Karpas-422 (cell line): ENCODE data around the gene ENDOU. TPM values are rescaled to one million over a fixed set of nuclear protein-coding genes. Genes with fewer than 3 reads are reported as not detected.

Experiments
- DNase-seq: peaks from one replicate; pipeline ENCODE4 v3.0.0-alpha.2; 2015
- H2AFZ ChIP-seq: fragments of 200-600 bp; sonication (generic); 2 replicates; pipeline ENCODE4 v1.6.1; 2014; ENCODE audit warnings: antibody characterized with exemption, low read length, mixed read lengths
- H3K27ac ChIP-seq: fragments of 200-600 bp; sonication (generic); 2 replicates; pipeline ENCODE4 v1.5.1; 2014; ENCODE audit warnings: mild to moderate bottlenecking, low read length, moderate library complexity
- H3K27me3 ChIP-seq: fragments of 200-600 bp; sonication (generic); 2 replicates; pipeline ENCODE4 v1.6.1; 2014; ENCODE audit warnings: low read length, mixed read lengths
- H3K36me3 ChIP-seq: fragments of 200-600 bp; sonication (generic); 2 replicates; pipeline ENCODE4 v1.6.1; 2014; ENCODE audit warnings: low read length, mixed read lengths; ENCODE audit not compliant: insufficient read depth
- H3K4me1 ChIP-seq: fragments of 200-600 bp; sonication (generic); 2 replicates; pipeline ENCODE4 v1.6.1; 2014; ENCODE audit warnings: mild to moderate bottlenecking, low read length, mixed read lengths
- H3K4me2 ChIP-seq: fragments of 200-600 bp; sonication (generic); 2 replicates; pipeline ENCODE4 v1.6.1; 2014; ENCODE audit warnings: low read length, low read depth, mild to moderate bottlenecking; ENCODE audit not compliant: poor library complexity, severe bottlenecking
- H3K4me3 ChIP-seq: fragments of 200-600 bp; sonication (generic); 2 replicates; pipeline ENCODE4 v1.5.1; 2014; ENCODE audit warnings: mild to moderate bottlenecking, antibody characterized with exemption, low read length, mixed read lengths
- H3K79me2 ChIP-seq: fragments of 200-600 bp; sonication (generic); 2 replicates; pipeline ENCODE4 v1.6.1; 2014; ENCODE audit warnings: mild to moderate bottlenecking, low read length, mixed read lengths
- H3K9ac ChIP-seq: fragments of 200-600 bp; sonication (generic); 2 replicates; pipeline ENCODE4 v1.6.0; 2014; ENCODE audit warnings: low read length
- H3K9me2 ChIP-seq: fragments of 200-600 bp; sonication (generic), shearing (Covaris generic); replicated peaks from 2 replicates; pipeline ENCODE4 v1.6.0; 2014; ENCODE audit warnings: mild to moderate bottlenecking, low read length, moderate library complexity; ENCODE audit not compliant: insufficient read depth
- H3K9me3 ChIP-seq: fragments of 300-700, 200-600 bp; sonication (generic); 2 replicates; pipeline ENCODE4 v1.6.1; 2014; ENCODE audit warnings: low read length, mixed read lengths
- H4K20me1 ChIP-seq: fragments of 200-600 bp; sonication (generic); 2 replicates; pipeline ENCODE4 v1.6.1; 2014; ENCODE audit warnings: mild to moderate bottlenecking, antibody characterized with exemption, low read length, low read depth; ENCODE audit not compliant: insufficient read depth
- total RNA-seq: library from RNA; depleted of rRNA; stranded (reverse); fragments of >200 nt; shearing (Covaris generic); gene quantifications from 2 replicates; pipeline ENCODE4 v1.2.3, GENCODE V29; 2014; ENCODE audit warnings: low replicate concordance

Gene ENDOU
- total RNA-seq, 1 experiment from 2014 or later = 1.2 TPM

GRCh38 chr12:47753021-47754001, 28.0 kb upstream of the ENDOU start:
- H3K4me2 ChIP-seq = peak overlapping the region; percentile 53
- no peaks in the 10 kb centered on the region for H3K9me2 ChIP-seq
- no peaks in the 10 kb centered on the region for H4K20me1 ChIP-seq
- peak; percentile 87 for DNase-seq
- H3K4me3 ChIP-seq = peak overlapping the region; percentile 2; the same call in 1 of the 2 replicates
- peaks cover 30% of the 10 kb centered on the region for H3K4me1 ChIP-seq
- H3K9ac ChIP-seq = peak overlapping the region; percentile 30
- no peaks in the 10 kb centered on the region for H3K9me3 ChIP-seq
- H3K36me3 ChIP-seq = no peaks in the 10 kb centered on the region
- peak overlapping the region; percentile 29; the same call in 1 of the 2 replicates for H2AFZ ChIP-seq
- no peak overlapping the region for H3K27ac ChIP-seq
- H3K79me2 ChIP-seq = no peaks in the 10 kb centered on the region
- no peaks in the 10 kb centered on the region for H3K27me3 ChIP-seq

- no peaks in the 10 kb centered on the region for H3K27me3 ChIP-seq
- DNase-seq = no peak
- H3K36me3 ChIP-seq = no peaks in the 10 kb centered on the region
- H3K4me1 ChIP-seq = peaks cover 29% of the 10 kb centered on the region
- H3K27ac ChIP-seq = no peak overlapping the region
- H3K79me2 ChIP-seq = no peaks in the 10 kb centered on the region
- no peaks in the 10 kb centered on the region for H3K9me2 ChIP-seq
- H3K4me2 ChIP-seq = no peak overlapping the region
- no peak overlapping the region for H3K4me3 ChIP-seq
- no peak overlapping the region for H2AFZ ChIP-seq
- H3K9ac ChIP-seq = no peak overlapping the region
- H4K20me1 ChIP-seq = no peaks in the 10 kb centered on the region
- H3K9me3 ChIP-seq = no peaks in the 10 kb centered on the region
These were observed 27.3 kb upstream of the ENDOU start for GRCh38 chr12:47752552-47752951.

GRCh38 chr12:47752121-47752520, 26.8 kb upstream of the ENDOU start:
- H3K4me3 ChIP-seq = no peak overlapping the region
- H3K9me2 ChIP-seq = no peaks in the 10 kb centered on the region
- H3K9ac ChIP-seq = no peak overlapping the region
- no peak overlapping the region for H3K4me2 ChIP-seq
- no peak overlapping the region for H3K27ac ChIP-seq
- no peak overlapping the region for H2AFZ ChIP-seq
- no peaks in the 10 kb centered on the region for H3K9me3 ChIP-seq
- H3K27me3 ChIP-seq = no peaks in the 10 kb centered on the region
- no peak for DNase-seq
- no peaks in the 10 kb centered on the region for H3K79me2 ChIP-seq
- H4K20me1 ChIP-seq = no peaks in the 10 kb centered on the region
- H3K4me1 ChIP-seq = peaks cover 33% of the 10 kb centered on the region
- H3K36me3 ChIP-seq = no peaks in the 10 kb centered on the region

- no peak for DNase-seq
- no peaks in the 10 kb centered on the region for H3K9me3 ChIP-seq
- no peak overlapping the region for H3K4me2 ChIP-seq
- H3K27me3 ChIP-seq = no peaks in the 10 kb centered on the region
- H4K20me1 ChIP-seq = no peaks in the 10 kb centered on the region
- no peaks in the 10 kb centered on the region for H3K79me2 ChIP-seq
- no peak overlapping the region for H3K9ac ChIP-seq
- no peak overlapping the region for H3K27ac ChIP-seq
- H3K9me2 ChIP-seq = no peaks in the 10 kb centered on the region
- H3K36me3 ChIP-seq = no peaks in the 10 kb centered on the region
- no peak overlapping the region for H2AFZ ChIP-seq
- H3K4me3 ChIP-seq = no peak overlapping the region
- peaks cover 38% of the 10 kb centered on the region for H3K4me1 ChIP-seq
These were observed 26.3 kb upstream of the ENDOU start for GRCh38 chr12:47751561-47751960.

DNA sequence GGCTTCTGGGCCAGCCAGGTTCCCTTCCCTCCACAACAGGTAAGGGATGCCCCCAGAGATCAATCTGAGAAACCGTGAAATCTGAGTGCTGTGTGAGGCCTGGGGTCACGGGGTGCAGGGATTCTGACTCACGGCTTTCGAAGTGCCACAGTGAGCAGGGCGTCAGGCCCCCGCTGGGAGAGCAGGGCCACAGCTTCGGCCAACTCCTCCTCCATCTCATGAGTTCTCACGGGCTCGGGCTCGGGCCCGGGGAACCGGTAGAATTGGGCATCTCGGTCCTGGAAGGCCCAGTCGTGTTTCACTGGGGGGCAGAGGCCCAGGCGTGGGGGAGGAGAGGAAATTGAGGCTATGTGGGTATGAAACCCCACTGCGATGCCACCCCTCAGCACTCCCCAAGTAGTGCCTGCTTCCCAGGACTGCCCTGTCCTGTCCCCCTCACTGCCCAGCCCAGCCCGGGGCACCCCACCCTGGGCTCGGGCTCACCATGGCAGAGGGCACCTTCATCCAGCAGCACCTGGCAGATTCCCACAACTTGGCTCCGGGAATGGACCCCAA, 25.7 kb upstream of the ENDOU start:
- H3K27ac ChIP-seq = no peak overlapping the region
- no peak overlapping the region for H3K9ac ChIP-seq
- no peak overlapping the region for H3K4me3 ChIP-seq
- no peaks in the 10 kb centered on the region for H3K79me2 ChIP-seq
- H3K36me3 ChIP-seq = no peaks in the 10 kb centered on the region
- no peaks in the 10 kb centered on the region for H3K9me3 ChIP-seq
- H3K27me3 ChIP-seq = no peaks in the 10 kb centered on the region
- no peak overlapping the region for H3K4me2 ChIP-seq
- no peak overlapping the region for H2AFZ ChIP-seq
- peaks cover 42% of the 10 kb centered on the region for H3K4me1 ChIP-seq
- DNase-seq = no peak
- no peaks in the 10 kb centered on the region for H3K9me2 ChIP-seq
- H4K20me1 ChIP-seq = no peaks in the 10 kb centered on the region

DNA sequence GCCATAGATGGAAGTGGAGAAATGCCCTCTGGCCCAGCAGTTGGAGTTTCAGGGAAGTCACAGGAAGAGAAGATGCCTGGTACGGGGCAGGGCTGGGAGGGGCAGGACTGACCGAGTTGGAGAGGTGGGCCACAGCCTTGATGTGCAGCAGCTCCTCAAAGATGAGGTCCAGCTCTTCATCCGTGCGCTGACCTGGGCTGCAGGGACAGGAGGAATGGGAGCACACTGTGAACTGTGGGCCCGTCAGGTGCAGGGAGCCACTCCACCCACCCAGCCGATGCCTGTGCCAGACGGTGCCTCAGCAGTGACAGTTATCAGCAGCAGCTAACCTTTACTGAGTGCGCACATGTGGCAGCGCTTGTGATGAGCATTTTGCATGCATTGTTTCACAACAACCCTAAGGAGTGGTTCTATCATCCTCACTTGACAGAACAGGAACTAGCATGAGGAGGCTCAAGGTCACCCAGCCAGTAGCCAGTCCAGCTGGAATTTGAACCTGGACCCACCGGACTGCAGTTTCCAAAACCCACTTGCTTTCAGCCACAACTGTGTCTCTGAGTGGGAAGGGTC, 25.0 kb upstream of the ENDOU start:
- Histone ChIP-seq H3K27me3 (no peaks in the 10 kb centered on the region), H3K4me3 (no peak overlapping the region), H3K9me3 (no peaks in the 10 kb centered on the region), H3K27ac (no peak overlapping the region), H3K9me2 (no peaks in the 10 kb centered on the region), H3K79me2 (no peaks in the 10 kb centered on the region), H4K20me1 (no peaks in the 10 kb centered on the region), H2AFZ (no peak overlapping the region), H3K4me1 (peaks cover 39% of the 10 kb centered on the region), H3K9ac (no peak overlapping the region), H3K4me2 (no peak overlapping the region), H3K36me3 (no peaks in the 10 kb centered on the region)
- DNase-seq = no peak

DNA sequence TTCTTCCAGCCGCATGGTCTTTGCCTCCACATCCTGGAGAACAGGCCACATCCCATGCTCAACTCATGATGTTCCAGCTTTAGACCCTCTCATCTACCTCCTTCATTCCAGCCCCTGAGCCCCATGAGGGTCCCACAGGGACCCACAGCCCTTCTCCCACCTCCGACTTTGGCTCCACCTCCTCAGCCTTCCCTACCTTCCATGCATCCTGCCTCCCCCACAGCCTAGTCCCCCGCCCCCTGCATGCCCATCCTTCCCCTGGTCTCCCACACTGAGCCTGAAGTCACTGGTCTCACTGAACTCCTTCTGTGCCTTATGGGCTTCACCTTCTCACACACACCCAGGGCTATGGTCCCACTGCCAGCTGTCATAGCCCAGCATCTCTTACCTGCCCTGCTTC, 23.6 kb upstream of the ENDOU start:
- H3K27me3 ChIP-seq = no peaks in the 10 kb centered on the region
- H3K36me3 ChIP-seq = no peaks in the 10 kb centered on the region
- H4K20me1 ChIP-seq = no peaks in the 10 kb centered on the region
- no peak overlapping the region for H3K9ac ChIP-seq
- no peak overlapping the region for H3K27ac ChIP-seq
- H3K9me2 ChIP-seq = no peaks in the 10 kb centered on the region
- no peak overlapping the region for H3K4me3 ChIP-seq
- no peak overlapping the region for H3K4me2 ChIP-seq
- H3K79me2 ChIP-seq = no peaks in the 10 kb centered on the region
- no peak overlapping the region for H2AFZ ChIP-seq
- no peak for DNase-seq
- no peaks in the 10 kb centered on the region for H3K9me3 ChIP-seq
- H3K4me1 ChIP-seq = peaks cover 25% of the 10 kb centered on the region

GRCh38 chr12:47748507-47748828, 23.2 kb upstream of the ENDOU start:
- no peaks in the 10 kb centered on the region for H4K20me1 ChIP-seq
- no peaks in the 10 kb centered on the region for H3K36me3 ChIP-seq
- H3K4me3 ChIP-seq = no peak overlapping the region
- H3K27ac ChIP-seq = no peak overlapping the region
- no peak overlapping the region for H3K4me2 ChIP-seq
- no peaks in the 10 kb centered on the region for H3K79me2 ChIP-seq
- H3K9me2 ChIP-seq = no peaks in the 10 kb centered on the region
- H3K4me1 ChIP-seq = peaks cover 25% of the 10 kb centered on the region
- H2AFZ ChIP-seq = no peak overlapping the region
- DNase-seq = no peak
- no peak overlapping the region for H3K9ac ChIP-seq
- H3K9me3 ChIP-seq = no peaks in the 10 kb centered on the region
- no peaks in the 10 kb centered on the region for H3K27me3 ChIP-seq
